22Rv1 (cell line): ENCODE data around the gene KDM4B.

Experiments
- H3K27ac ChIP-seq: fragments of 450-650 bp; 2 replicates; pipeline ENCODE4 v1.5.1; 2017
- ZFX ChIP-seq: fragments of 450-650 bp; IDR thresholded peaks from 2 replicates; pipeline ENCODE4 v1.6.1; 2017; ENCODE audit warnings: antibody characterized with exemption, borderline replicate concordance
- TF ChIP-seq, protein P1 (sequence below): fragments of 450-650 bp; IDR thresholded peaks from 2 replicates; pipeline ENCODE4 v1.5.1; 2017; ENCODE audit warnings: mild to moderate bottlenecking

The KDM4B gene

GRCh38 chr19:5038631-5039271, 69.8 kb downstream of the KDM4B start:
- TF ChIP-seq, protein P1, sequence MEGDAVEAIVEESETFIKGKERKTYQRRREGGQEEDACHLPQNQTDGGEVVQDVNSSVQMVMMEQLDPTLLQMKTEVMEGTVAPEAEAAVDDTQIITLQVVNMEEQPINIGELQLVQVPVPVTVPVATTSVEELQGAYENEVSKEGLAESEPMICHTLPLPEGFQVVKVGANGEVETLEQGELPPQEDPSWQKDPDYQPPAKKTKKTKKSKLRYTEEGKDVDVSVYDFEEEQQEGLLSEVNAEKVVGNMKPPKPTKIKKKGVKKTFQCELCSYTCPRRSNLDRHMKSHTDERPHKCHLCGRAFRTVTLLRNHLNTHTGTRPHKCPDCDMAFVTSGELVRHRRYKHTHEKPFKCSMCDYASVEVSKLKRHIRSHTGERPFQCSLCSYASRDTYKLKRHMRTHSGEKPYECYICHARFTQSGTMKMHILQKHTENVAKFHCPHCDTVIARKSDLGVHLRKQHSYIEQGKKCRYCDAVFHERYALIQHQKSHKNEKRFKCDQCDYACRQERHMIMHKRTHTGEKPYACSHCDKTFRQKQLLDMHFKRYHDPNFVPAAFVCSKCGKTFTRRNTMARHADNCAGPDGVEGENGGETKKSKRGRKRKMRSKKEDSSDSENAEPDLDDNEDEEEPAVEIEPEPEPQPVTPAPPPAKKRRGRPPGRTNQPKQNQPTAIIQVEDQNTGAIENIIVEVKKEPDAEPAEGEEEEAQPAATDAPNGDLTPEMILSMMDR = peak; percentile 70
- no peak for TF ChIP-seq ZFX
- H3K27ac ChIP-seq = no peak overlapping the region

DNA sequence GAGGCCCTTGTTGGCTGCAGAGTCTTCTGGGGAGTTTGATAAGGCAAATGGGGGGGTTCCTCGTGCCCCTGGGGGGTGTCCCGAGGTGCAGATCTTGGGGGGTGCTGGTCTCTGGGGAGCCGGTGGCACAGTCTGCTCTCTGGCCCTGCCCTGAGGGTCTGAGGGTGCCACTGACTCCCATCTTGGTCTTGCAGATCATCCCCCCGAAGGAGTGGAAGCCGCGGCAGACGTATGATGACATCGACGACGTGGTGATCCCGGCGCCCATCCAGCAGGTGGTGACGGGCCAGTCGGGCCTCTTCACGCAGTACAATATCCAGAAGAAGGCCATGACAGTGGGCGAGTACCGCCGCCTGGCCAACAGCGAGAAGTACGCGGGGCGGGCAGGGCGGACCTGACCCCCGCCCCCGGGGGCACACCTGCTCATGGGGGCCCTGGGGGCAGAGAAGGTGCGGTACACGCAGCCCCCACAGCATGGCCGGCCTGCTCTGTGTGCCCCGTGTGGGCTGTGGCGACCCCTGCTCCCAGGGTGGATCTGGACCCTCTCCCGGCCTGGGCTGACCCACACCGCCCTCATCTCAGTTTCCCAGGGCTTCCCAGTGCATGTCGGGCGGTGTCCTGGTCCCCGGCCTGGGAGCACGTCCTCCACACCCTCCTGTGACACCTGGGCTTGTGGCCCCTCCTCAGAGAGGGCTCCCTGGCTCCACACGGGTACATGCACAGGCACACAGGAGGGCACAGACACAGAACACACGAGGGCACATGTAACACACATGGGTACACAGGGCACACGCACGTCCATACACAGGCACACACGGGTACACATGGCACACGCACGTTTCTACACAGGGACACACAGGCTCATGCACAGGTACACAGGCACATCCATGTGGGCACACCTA, 71.0 kb downstream of the KDM4B start:
- H3K27ac ChIP-seq = no peak overlapping the region
- TF ChIP-seq, protein P1 = no peak
- no peak for TF ChIP-seq ZFX

GRCh38 chr19:5040544-5041167, 71.7 kb downstream of the KDM4B start:
- no peak overlapping the region for H3K27ac ChIP-seq

DNA sequence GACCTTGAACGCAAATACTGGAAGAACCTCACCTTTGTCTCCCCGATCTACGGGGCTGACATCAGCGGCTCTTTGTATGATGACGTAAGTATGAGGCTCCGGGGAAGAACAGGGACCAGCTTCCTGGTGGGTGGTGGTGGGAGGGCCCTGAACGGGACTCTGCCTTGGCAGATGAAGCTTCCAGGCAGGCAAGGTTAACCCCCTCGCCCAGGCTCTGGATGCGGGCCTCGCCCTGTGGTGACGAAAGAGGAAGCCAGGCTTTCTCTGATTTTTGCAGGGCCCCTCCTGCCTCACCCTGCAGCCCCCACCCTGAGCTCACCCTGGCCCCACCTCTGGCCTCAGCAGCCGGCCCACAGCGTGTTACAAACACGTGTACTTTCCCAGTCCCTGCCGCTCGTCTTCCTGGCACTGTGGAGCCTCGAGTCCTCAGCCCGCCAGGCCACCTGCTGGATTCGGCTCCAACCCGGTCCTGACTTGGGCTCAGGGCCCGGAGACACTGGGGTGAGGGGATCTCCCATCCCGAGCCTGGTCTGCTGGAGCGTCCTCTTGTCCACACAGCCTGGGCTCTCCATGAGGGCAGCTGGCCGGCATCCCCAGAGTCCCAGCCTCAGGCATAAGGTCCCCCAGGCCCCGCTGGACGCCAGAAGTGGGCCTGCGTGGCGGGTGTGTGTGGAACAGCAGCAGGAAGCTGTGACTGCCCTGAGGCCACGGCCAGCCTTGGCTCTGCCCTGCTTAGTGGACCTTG, 72.4 kb downstream of the KDM4B start:
- TF ChIP-seq ZFX = no peak
- TF ChIP-seq, protein P1 = no peak
- peak overlapping the region; percentile 6; the same call in 1 of the 2 replicates for H3K27ac ChIP-seq

More at GRCh38 chr19:5040544-5041167, 71.7 kb downstream of the KDM4B start:
- no peak for TF ChIP-seq ZFX
- TF ChIP-seq, protein P1 = no peak

GRCh38 chr19:5041913-5042187, 72.9 kb downstream of the KDM4B start:
- TF ChIP-seq ZFX = no peak
- TF ChIP-seq, protein P1 = no peak
- peak overlapping the region; percentile 6; the same call in 1 of the 2 replicates for H3K27ac ChIP-seq

- peak overlapping the region; percentile 6; the same call in 1 of the 2 replicates for H3K27ac ChIP-seq
These were observed 73.6 kb downstream of the KDM4B start for GRCh38 chr19:5042556-5042955.

More at GRCh38 chr19:5042556-5042955, 73.6 kb downstream of the KDM4B start:
- no peak for TF ChIP-seq ZFX
- TF ChIP-seq, protein P1 = no peak
